Esophagus (tissue), 2 donors: ENCODE results near the gene CTPS1. TPM values are rescaled to one million over a fixed set of nuclear protein-coding genes. Genes with fewer than 3 reads are reported as not detected.

Source experiments
- H3K27ac ChIP-seq, 2 donors: one replicate each; pipeline ENCODE4 v1.5.1; 2013; ENCODE audit warnings: low read depth in 2 of 2, mild to moderate bottlenecking in 2 of 2, inconsistent platforms in 1 of 2, low read length in 1 of 2, moderate library complexity in 1 of 2
- H3K27me3 ChIP-seq, 2 donors: one replicate each; pipeline ENCODE4 v1.6.1; 2013; ENCODE audit warnings: low read length in 2 of 2, control low read depth in 1 of 2, mild to moderate bottlenecking in 1 of 2; ENCODE audit not compliant: insufficient read depth in 2 of 2, control insufficient read depth in 1 of 2
- H3K36me3 ChIP-seq, 2 donors: one replicate each; pipeline ENCODE4 v1.6.1; 2013; ENCODE audit warnings: low read length in 1 of 2; ENCODE audit not compliant: control insufficient read depth in 2 of 2, insufficient read depth in 2 of 2
- H3K4me1 ChIP-seq, 2 donors: one replicate each; pipeline ENCODE4 v1.6.1; 2013; ENCODE audit warnings: low read length in 1 of 2; ENCODE audit not compliant: control insufficient read depth in 2 of 2, insufficient read depth in 2 of 2
- H3K4me3 ChIP-seq, 2 donors: one replicate each; pipeline ENCODE4 v1.5.1; 2013; ENCODE audit warnings: low read length in 2 of 2, mild to moderate bottlenecking in 2 of 2, low read depth in 1 of 2, moderate library complexity in 1 of 2
- H3K9me3 ChIP-seq, 2 donors: one replicate each; pipeline ENCODE4 v1.6.1; 2013; ENCODE audit warnings: mild to moderate bottlenecking in 2 of 2, low read depth in 1 of 2, low read length in 1 of 2, moderate library complexity in 1 of 2; ENCODE audit not compliant: control insufficient read depth in 2 of 2, insufficient read depth in 1 of 2
- WGBS, 2 donors: extraction: QIAGEN DNeasy Blood & Tissue Kit; methylation state at CpG; one replicate each; pipeline ENCODE4 v1.1.7; 2013; 5-methylcytosine and 5-hydroxymethylcytosine counted together
- polyA plus RNA-seq, 2 donors: library from polyadenylated mRNA; stranded (reverse); fragments of 200-250 nt; gene quantifications; one replicate each; pipeline ENCODE4 v1.2.3, GENCODE V29; 2013
- donor health status: healthy with polysubstance abuse.
- donor health status: Bipolar disorder and iron deficiency.

Gene CTPS1
- polyA plus RNA-seq, 2 donors, result 10.8 to 17.7 TPM

DNA sequence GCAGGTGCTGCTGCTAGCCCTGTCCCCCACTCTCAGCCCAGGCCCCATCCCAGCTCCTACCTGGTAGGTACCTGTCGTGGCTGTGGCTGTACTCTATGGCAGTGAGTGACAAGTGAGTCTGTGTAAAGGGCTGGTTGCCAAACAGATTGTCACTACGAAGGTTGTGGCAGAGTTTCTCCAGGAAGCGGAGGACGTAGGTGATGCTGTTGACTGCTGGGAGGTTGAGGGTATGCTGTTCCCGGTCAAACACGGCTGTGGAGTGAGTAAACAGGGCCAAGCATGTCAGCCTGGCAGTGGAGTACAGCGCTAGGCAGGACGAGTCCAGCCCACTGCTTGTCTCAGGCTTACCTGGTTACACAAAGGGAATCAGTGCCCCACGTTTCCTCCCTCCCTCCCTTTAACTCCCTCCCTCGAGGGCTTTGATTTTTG, 66.9 kb downstream of the CTPS1 start:
- Histone ChIP-seq H3K27ac (peak overlapping the region; percentile 90 to 91), H3K36me3 (peaks cover 3% of the 10 kb centered on the region in 2 donors), H3K4me1 (peaks cover 0 to 7% of the 10 kb centered on the region in 2 donors), H3K27me3 (no peaks in the 10 kb centered on the region), H3K9me3 (no peaks in the 10 kb centered on the region), H3K4me3 (no peak overlapping the region)
- 57 to 62% methylated on average over 10 of the region's 10 CpGs for WGBS, 2 donors

- Histone ChIP-seq H3K4me3 (no peak overlapping the region), H3K9me3 (no peaks in the 10 kb centered on the region), H3K4me1 (peaks cover 0 to 7% of the 10 kb centered on the region in 2 donors), H3K27ac (no peak overlapping the region), H3K36me3 (peaks cover 3% of the 10 kb centered on the region in 2 donors), H3K27me3 (no peaks in the 10 kb centered on the region)
- 88 to 94% methylated on average over 3 of the region's 3 CpGs for WGBS, 2 donors
These were observed 69.0 kb downstream of the CTPS1 start for GRCh38 chr1:41048540-41048939.

GRCh38 chr1:41051022-41051421, 71.5 kb downstream of the CTPS1 start:
- 91 to 98% methylated on average over 1 of the region's 1 CpG for WGBS, 2 donors
- H3K9me3 ChIP-seq, result no peaks in the 10 kb centered on the region
- H3K36me3 ChIP-seq, result peaks cover 0 to 3% of the 10 kb centered on the region in 2 donors
- H3K27ac ChIP-seq, result no peak overlapping the region
- H3K4me1 ChIP-seq, result peaks cover 0 to 5% of the 10 kb centered on the region in 2 donors
- no peaks in the 10 kb centered on the region for H3K27me3 ChIP-seq
- H3K4me3 ChIP-seq, result no peak overlapping the region

GRCh38 chr1:41053316-41053715, 73.8 kb downstream of the CTPS1 start:
- peaks cover 0 to 3% of the 10 kb centered on the region in 2 donors for H3K36me3 ChIP-seq
- H3K9me3 ChIP-seq, result no peaks in the 10 kb centered on the region
- no peaks in the 10 kb centered on the region for H3K27me3 ChIP-seq
- WGBS, 2 donors, result 82 to 87% methylated on average over 2 of the region's 2 CpGs
- no peaks in the 10 kb centered on the region for H3K4me1 ChIP-seq
- H3K4me3 ChIP-seq, result no peak overlapping the region
- H3K27ac ChIP-seq, result no peak overlapping the region

DNA sequence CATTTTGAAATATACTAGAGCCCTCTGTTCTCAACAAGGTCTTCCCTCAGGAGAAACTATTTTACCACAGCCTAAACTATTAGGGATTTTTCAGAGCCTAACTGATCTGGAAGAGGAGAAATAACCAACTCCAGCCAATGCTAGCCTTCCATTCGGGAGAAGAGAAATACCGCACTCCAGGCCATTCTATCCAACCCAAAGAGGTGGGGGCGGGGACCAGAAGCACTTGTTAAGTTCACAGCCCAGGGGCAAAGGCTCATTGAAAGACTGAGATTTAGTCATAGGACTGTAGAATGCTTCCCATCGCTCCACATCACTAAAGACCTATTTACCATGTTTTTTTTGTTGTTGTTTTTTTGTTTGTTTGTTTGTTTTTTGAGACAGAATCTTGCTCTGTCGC, 77.4 kb downstream of the CTPS1 start:
- Histone ChIP-seq H3K4me1 (no peaks in the 10 kb centered on the region), H3K27me3 (no peaks in the 10 kb centered on the region), H3K36me3 (peaks cover 0 to 2% of the 10 kb centered on the region in 2 donors), H3K27ac (no peak overlapping the region), H3K4me3 (no peak overlapping the region), H3K9me3 (no peaks in the 10 kb centered on the region)
- WGBS, 2 donors, result 95 to 96% methylated on average over 5 of the region's 5 CpGs

Other genes starting within 250 kb of the CTPS1 start
- gene KCNQ4, start 195.9 kb upstream of the CTPS1 start, polyA plus RNA-seq, result 1 to 10 TPM; 1.4 to 1.9 TPM
- gene CITED4, start 117.3 kb upstream of the CTPS1 start, polyA plus RNA-seq, result 10 to 100 TPM; 11.7 to 21.8 TPM
- under 1 TPM; 0.08 to 0.16 TPM for gene SLFNL1, start 42.0 kb downstream of the CTPS1 start, polyA plus RNA-seq